WERI-Rb-1 (cell line): ENCODE measurements around the gene HOXD11.

Experiments
- DNase-seq: peaks from one replicate; pipeline ENCODE4 v3.0.0-alpha.2; 2020
- H3K27ac ChIP-seq: fragments of 250-450 bp; sonication (Bioruptor Pico); 2 replicates; pipeline ENCODE4 v1.5.1; 2020; ENCODE audit warnings: mild to moderate bottlenecking, moderate library complexity
- H3K27me3 ChIP-seq: fragments of 250-450 bp; sonication (Bioruptor Pico); 2 replicates; pipeline ENCODE4 v1.5.1; 2021; ENCODE audit warnings: mild to moderate bottlenecking, low read depth, moderate library complexity; ENCODE audit not compliant: insufficient read depth, severe bottlenecking
- H3K36me3 ChIP-seq: fragments of 250-450 bp; sonication (Bioruptor Pico); 2 replicates; pipeline ENCODE4 v1.5.1; 2020; ENCODE audit warnings: mild to moderate bottlenecking, moderate library complexity
- H3K4me3 ChIP-seq: 2 replicates; pipeline ENCODE4 v1.5.1; 2011; ENCODE audit warnings: low read depth, mild to moderate bottlenecking, control low read depth, low read length
- H3K9me3 ChIP-seq: fragments of 250-450 bp; sonication (Bioruptor Pico); 2 replicates; pipeline ENCODE4 v1.5.1; 2021; ENCODE audit warnings: mild to moderate bottlenecking, moderate library complexity; ENCODE audit not compliant: severe bottlenecking
- CTCF ChIP-seq: IDR thresholded peaks from 2 replicates; pipeline ENCODE4 v1.5.1; 2011; ENCODE audit warnings: low read depth, mild to moderate bottlenecking, control low read depth, inconsistent platforms, low read length

Gene HOXD11

GRCh38 chr2:176096243-176096985 is 10.7 kb upstream of the HOXD11 start:
- peaks cover 11% of the 10 kb centered on the region for H3K9me3 ChIP-seq
- peaks cover 97% of the 10 kb centered on the region for H3K27me3 ChIP-seq
- H3K36me3 ChIP-seq, result no peaks in the 10 kb centered on the region
- no peak overlapping the region for H3K27ac ChIP-seq
- no peak for TF ChIP-seq CTCF
- H3K4me3 ChIP-seq, result 0 out of 2 replicates have a peak overlapping the region, but pooled peaks have one; percentile 43
- DNase-seq, result no peak

GRCh38 chr2:176096986-176097819 is 9.9 kb upstream of the HOXD11 start:
- peak; percentile 94 for TF ChIP-seq CTCF
- H3K9me3 ChIP-seq, result peaks cover 11% of the 10 kb centered on the region
- peak overlapping the region; percentile 43 for H3K4me3 ChIP-seq
- no peak overlapping the region for H3K27ac ChIP-seq
- DNase-seq, result peak; percentile 77
- H3K27me3 ChIP-seq, result peaks cover 97% of the 10 kb centered on the region
- H3K36me3 ChIP-seq, result no peaks in the 10 kb centered on the region

GRCh38 chr2:176097820-176098365 is 9.2 kb upstream of the HOXD11 start:
- no peak for DNase-seq
- TF ChIP-seq CTCF, result no peak
- peaks cover 11% of the 10 kb centered on the region for H3K9me3 ChIP-seq
- H3K27ac ChIP-seq, result no peak overlapping the region
- H3K4me3 ChIP-seq, result peak overlapping the region; percentile 9; the same call in 1 of the 2 replicates
- H3K36me3 ChIP-seq, result no peaks in the 10 kb centered on the region
- H3K27me3 ChIP-seq, result peaks cover 100% of the 10 kb centered on the region

GRCh38 chr2:176098366-176099158 is 8.5 kb upstream of the HOXD11 start:
- Histone ChIP-seq H3K36me3 (no peaks in the 10 kb centered on the region), H3K4me3 (peak overlapping the region; percentile 9; the same call in 1 of the 2 replicates), H3K9me3 (peaks cover 11% of the 10 kb centered on the region), H3K27ac (no peak overlapping the region), H3K27me3 (peaks cover 100% of the 10 kb centered on the region)
- TF ChIP-seq CTCF, result no peak
- DNase-seq, result no peak

GRCh38 chr2:176099159-176099727 is 7.8 kb upstream of the HOXD11 start:
- no peak for DNase-seq
- H3K9me3 ChIP-seq, result peaks cover 11% of the 10 kb centered on the region
- H3K36me3 ChIP-seq, result no peaks in the 10 kb centered on the region
- no peak overlapping the region for H3K4me3 ChIP-seq
- no peak overlapping the region for H3K27ac ChIP-seq
- TF ChIP-seq CTCF, result no peak
- H3K27me3 ChIP-seq, result peaks cover 100% of the 10 kb centered on the region
